Tongue (tissue), 2 donors: ENCODE measurements around the gene ENOX1. TPM values are rescaled to one million over a fixed set of nuclear protein-coding genes. Genes with fewer than 3 reads are reported as not detected.

Source experiments
- DNase-seq: peaks from one replicate; pipeline ENCODE4 v3.0.0-alpha.2; 2015
- total RNA-seq: library from RNA; depleted of rRNA; stranded (reverse); fragments of >200 nt; gene quantifications from one replicate; pipeline ENCODE4 v1.2.3, GENCODE V29; 2014

Gene ENOX1
- total RNA-seq, 1 donor from 2014 or later: 11.8 TPM

DNA sequence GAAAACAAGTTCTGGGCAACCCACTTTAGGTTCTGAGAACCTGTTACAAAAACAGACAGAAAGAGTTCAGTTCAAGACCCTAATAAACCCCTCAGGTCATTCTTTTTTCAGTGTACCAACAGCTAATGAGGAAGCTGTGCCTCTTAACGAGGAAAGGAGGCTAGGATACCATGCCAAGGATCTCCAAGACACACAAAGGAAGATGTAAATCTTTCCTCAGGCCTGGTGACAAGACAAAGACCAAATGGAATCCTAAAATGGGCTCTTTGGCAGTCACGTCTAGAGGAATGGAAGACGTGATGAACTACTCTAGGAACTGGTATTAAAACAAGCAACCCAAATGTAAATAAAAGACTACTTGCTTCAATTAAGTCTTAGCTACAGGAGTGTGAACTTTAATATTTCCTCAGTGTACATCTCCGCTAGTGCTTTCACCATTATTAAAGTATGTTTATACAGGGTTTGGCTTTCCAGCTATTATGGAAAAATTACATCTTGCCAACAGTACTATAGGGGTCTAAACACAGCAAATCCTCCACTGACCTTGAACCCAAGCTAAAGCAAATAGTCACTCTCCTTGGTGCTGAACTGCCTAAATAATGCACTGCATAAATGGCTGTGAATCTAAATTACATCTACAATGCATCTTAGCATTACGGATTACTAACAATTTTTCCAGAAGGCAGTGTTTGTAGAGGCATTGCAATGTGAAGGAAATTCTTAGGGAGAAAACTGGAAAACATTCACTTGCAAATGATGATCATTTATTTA is 42.3 kb downstream of the ENOX1 start:
- DNase-seq: peak; percentile 24

- no peak for DNase-seq
These were observed 43.9 kb downstream of the ENOX1 start for GRCh38 chr13:43742911-43743310.

GRCh38 chr13:43737392-43737923 is 49.3 kb downstream of the ENOX1 start:
- DNase-seq: peak; percentile 17

- DNase-seq: no peak
These were observed 54.0 kb downstream of the ENOX1 start for GRCh38 chr13:43732726-43733125.

DNA sequence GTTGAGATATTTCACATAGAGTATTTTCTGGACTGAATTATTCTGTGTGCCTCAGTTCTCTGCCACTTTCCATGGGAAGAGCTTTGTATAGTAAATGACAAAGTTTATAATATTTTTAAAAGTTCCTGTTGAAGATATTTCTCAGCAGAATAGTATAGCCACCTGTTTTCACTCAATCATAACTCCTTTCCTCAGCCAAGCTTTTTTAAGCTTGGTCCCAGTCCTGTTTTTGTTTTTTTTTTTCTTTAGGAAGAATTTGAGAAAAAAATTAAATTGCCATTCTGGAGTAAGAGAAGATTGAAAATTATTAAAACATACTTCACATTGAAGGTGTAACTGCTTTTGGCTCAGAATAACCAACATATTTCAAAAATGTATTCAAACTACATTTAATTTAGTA is 55.5 kb downstream of the ENOX1 start:
- DNase-seq: peak; percentile 45

DNA sequence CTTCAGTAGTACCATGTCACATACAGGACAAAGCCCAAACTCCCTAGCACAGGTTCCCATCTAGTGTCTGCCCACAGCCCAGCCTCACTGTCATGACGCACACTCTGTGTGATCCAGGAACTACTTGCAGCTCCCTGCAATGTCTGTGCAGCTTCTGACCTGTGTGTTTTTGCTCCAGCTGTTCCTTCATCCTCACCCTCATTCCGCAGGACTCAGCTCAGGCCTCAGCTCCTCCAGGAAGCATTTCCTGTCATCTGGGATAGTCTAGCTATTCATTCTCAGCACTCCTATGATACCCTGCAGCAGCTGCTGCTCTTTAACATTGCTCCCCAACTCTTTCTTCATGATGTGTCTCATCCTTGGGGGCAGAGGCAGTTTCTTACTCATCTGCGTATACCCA is 56.1 kb downstream of the ENOX1 start:
- peak; percentile 56 for DNase-seq

DNA sequence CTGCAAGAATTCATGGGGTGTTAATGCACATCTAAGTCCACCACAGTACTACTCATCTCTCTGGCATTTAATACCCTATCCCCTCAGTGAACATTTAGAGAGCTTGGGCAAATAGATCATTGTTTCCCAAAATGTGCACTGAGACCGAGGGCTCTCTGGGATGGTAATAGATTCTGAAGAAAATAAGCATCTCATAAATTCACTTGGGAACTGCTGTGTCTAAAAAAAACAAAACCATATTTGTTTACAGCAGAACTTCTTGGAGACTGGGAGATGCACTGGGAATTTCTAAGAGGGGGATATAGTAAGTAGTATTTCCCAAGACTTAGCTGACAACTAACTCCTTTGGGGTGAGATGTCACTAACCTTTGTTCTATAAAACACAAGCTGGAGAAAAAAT is 58.4 kb downstream of the ENOX1 start:
- DNase-seq: no peak

- DNase-seq: peak; percentile 20
These were observed 58.9 kb downstream of the ENOX1 start for GRCh38 chr13:43727856-43728255.

DNA sequence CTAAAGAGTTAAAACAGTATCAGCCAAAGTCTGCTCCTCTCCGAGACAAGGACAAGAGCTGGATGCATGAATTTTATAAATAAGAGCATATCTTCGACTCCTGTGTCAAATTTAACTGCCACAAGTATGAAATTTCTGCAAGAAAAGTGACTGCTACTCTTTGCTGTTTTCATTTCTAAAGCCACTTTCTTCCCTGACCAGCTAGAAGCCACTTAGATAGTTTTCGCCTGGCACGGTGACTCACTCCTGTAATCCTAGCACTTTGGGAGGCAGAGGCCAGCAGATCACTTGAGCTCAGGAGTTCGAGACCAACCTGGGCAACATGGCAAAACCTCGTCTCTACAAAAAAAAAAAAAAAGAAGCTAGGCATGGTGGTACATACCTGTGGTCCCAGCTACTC is 61.3 kb downstream of the ENOX1 start:
- DNase-seq: no peak

- DNase-seq: no peak
These were observed 65.9 kb downstream of the ENOX1 start for GRCh38 chr13:43720780-43721397.

DNA sequence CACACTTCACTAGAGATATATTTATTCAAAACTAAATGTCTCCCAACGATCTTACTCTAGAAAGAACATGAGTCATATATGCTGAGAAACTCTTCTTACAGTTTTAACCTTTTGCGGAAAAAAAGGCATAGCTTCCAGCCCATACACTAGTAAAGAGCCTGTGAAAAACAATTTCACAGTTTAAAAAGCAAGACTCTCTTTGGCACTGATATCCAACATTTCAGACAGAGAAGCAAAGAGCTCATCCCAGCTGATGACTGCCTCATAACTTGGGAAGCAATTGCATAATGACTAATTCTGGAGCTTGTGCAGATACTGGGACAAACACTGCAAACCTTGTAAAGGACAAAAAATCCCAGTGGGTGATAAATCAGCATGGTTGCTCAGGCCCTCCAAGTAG is 88.0 kb downstream of the ENOX1 start:
- peak; percentile 84 for DNase-seq

DNA sequence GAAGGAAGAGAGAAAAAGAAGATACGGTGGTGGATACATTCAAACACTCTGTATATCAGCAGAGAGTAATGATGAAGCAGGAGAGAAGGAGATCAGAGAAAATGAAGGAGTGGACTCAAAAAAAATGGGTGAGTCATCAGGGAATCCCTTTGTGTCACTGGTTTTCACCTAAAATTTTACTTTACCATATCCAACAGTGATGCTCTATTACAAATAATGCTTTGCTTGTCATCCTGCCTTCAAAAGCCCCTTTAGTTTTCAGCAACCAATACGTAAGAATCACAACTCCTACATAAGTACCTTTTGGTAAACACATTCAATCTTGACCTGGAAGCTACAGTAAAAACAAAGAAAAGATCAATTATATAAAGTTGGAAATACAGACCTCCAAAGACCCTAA is 88.8 kb downstream of the ENOX1 start:
- DNase-seq: no peak

GRCh38 chr13:43697323-43697722 is 89.4 kb downstream of the ENOX1 start:
- DNase-seq: no peak

- DNase-seq: peak; percentile 24
These were observed 92.6 kb downstream of the ENOX1 start for GRCh38 chr13:43694146-43694664.

DNA sequence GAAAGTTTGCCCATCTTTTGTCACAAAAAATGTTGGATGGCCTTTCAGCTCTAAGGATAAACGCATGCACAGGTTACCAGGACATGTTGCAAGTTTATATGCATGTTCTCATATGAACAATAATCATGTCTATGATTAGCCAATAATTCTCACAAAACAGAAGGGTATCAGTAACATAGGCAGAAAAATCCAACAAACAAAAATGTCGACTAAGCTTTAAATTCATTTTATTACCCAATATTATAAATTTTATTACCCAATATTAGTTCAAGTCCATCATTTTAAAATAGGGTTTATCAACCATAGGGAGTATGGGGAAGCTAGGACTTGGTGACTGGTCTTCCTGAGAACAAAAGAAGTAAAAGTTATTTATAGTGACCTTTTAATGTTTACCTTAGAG is 93.1 kb downstream of the ENOX1 start:
- no peak for DNase-seq

DNA sequence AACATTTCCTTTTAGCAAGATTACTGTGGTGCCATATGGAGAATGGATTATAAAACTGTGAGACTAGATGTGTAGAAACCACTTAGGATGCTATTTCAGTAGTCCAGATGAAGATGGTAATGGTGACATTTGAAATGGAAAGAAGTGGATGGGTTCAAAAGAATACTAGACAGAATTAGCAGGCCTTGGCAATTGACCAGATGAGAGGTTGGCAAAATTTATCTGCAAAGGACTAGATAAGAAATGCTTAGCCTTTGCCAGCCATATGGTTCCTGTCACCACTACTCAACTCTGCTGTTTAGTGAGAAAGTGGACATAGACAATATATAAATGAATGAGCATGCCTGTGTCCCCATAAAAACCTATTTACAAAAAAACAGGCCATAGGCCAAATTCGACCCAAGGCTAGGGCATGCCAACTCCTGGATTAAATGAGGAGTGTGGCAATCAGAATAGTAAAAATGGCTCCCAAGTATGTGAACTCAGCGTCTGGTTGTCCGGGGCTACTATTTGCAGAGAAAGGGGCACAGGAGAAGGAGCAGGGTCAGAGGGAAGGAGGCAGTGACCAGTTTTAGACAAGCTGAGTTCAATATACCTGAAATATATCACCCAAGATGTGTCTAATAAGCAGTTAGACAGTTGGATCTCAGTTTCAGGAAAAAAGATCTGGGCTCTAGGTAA is 98.4 kb downstream of the ENOX1 start:
- no peak for DNase-seq

- peak; percentile 19 for DNase-seq
These were observed 99.7 kb downstream of the ENOX1 start for GRCh38 chr13:43687038-43687437.

- peak; percentile 81 for DNase-seq
These were observed 100.2 kb downstream of the ENOX1 start for GRCh38 chr13:43686557-43686956.

GRCh38 chr13:43684963-43685725 is 101.6 kb downstream of the ENOX1 start:
- DNase-seq: peak; percentile 25

- DNase-seq: no peak
These were observed 104.1 kb downstream of the ENOX1 start for GRCh38 chr13:43682701-43683100.

DNA sequence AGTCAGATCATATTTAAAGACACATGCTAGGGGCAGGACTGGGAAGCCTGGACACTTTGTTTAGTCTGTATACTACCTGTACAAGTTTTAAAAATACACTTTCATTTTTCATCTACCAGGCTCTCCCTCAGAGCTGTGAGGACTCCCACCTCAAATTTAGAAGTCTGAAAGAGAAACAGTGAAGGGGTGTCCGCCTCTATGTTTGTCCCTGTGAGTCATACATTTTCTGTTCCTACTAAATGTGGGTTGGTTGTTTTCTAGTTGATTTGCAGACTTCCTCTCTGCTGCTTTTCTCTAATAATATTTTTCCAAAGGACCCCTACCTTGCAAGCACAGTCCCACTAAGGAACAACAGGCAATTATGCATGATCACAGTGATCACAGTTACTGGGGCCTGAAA is 110.5 kb downstream of the ENOX1 start:
- DNase-seq: no peak

DNA sequence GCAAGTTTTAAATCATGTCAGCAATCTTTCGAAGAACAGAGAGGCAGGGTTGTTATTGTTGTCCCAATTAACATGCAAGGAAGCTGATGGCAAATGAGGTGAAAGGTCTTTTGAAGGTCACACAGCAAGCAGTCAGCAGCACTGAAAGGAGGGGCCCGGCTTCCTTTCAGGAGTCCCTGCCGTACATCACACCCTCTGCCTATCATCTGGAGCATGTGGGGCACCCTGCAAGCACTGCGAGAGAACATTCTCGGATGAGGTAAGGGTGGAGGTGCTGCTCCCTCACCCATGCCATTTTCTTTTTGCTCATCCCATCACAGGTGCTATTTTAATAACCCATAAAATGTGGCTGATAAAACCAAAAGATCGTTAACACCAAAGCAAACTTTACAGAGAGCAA is 111.2 kb downstream of the ENOX1 start:
- no peak for DNase-seq
